Sigmoid colon (tissue), 4 donors: ENCODE results near the gene SLCO2A1.

Source experiments
- CTCF ChIP-seq, 4 experiments: fragments of 450-650 bp in 3 of 4; fragments of 200-600 bp in 1 of 4; IDR thresholded peaks; one replicate each; pipeline ENCODE4 v1.5.1; 2016 to 2019; ENCODE audit warnings: antibody characterized with exemption in 4 of 4, mild to moderate bottlenecking in 3 of 4, moderate library complexity in 2 of 4
- EP300 ChIP-seq, 4 donors: sonication (generic); formaldehyde crosslinking; IDR thresholded peaks; one replicate each; pipeline ENCODE4 v1.6.1; 2017; ENCODE audit warnings: antibody characterized with exemption in 4 of 4
- POLR2A ChIP-seq, 2 donors: fragments of 450-650 bp; IDR thresholded peaks; one replicate each; pipeline ENCODE4 v1.6.1; 2016; ENCODE audit warnings: antibody characterized with exemption in 2 of 2, mild to moderate bottlenecking in 2 of 2, moderate library complexity in 2 of 2
- POLR2AphosphoS5 ChIP-seq, 4 donors: sonication (generic); formaldehyde crosslinking; IDR thresholded peaks; one replicate each; pipeline ENCODE4 v1.6.1; 2017; ENCODE audit warnings: antibody characterized with exemption in 4 of 4

GRCh38 chr3:133890972-133891644 is 138.6 kb downstream of the SLCO2A1 start:
- no peak for TF ChIP-seq CTCF (IDR thresholded peaks at IDR 0.05)
- TF ChIP-seq EP300 (IDR thresholded peaks at IDR 0.05): no peak
- TF ChIP-seq POLR2A (IDR thresholded peaks at IDR 0.05): no peak
- no peak for TF ChIP-seq POLR2AphosphoS5 (IDR thresholded peaks at IDR 0.05)
